ENCODE data around the gene CLDND2.

CLDND2 gene

GRCh38 chr19:51338563-51339312, 30.1 kb downstream of the CLDND2 start:
- peak overlapping the region; percentile 45 for H3K4me3 ChIP-seq (replicated peaks; ENCODE audit: low read depth, low read length)
- peak; percentile 76 for TF ChIP-seq CTCF (IDR thresholded peaks at IDR 0.05; ENCODE audit: low read depth, low read length, missing control alignments)
- DNase-seq (ENCODE audit: extremely low read depth, low read depth): no peak

- no peak for TF ChIP-seq CTCF (IDR thresholded peaks at IDR 0.05; ENCODE audit: low read depth, low read length, missing control alignments)
- no peak for DNase-seq (ENCODE audit: extremely low read depth, low read depth)
- no peak overlapping the region for H3K4me3 ChIP-seq (replicated peaks; ENCODE audit: low read depth, low read length)
Measured at GRCh38 chr19:51337861-51338562, 30.8 kb downstream of the CLDND2 start.

GRCh38 chr19:51337141-51337860, 31.5 kb downstream of the CLDND2 start:
- DNase-seq (ENCODE audit: extremely low read depth, low read depth): no peak
- TF ChIP-seq CTCF (IDR thresholded peaks at IDR 0.05; ENCODE audit: low read depth, low read length, missing control alignments): no peak
- no peak overlapping the region for H3K4me3 ChIP-seq (replicated peaks; ENCODE audit: low read depth, low read length)

GRCh38 chr19:51333836-51334460, 34.9 kb downstream of the CLDND2 start:
- no peak for DNase-seq (ENCODE audit: extremely low read depth, low read depth)
- TF ChIP-seq CTCF (IDR thresholded peaks at IDR 0.05; ENCODE audit: low read depth, low read length, missing control alignments): no peak
- no peak overlapping the region for H3K4me3 ChIP-seq (replicated peaks; ENCODE audit: low read depth, low read length)

- no peak for TF ChIP-seq CTCF (IDR thresholded peaks at IDR 0.05; ENCODE audit: low read depth, low read length, missing control alignments)
- no peak for DNase-seq (ENCODE audit: extremely low read depth, low read depth)
- H3K4me3 ChIP-seq (replicated peaks; ENCODE audit: low read depth, low read length): no peak overlapping the region
Measured at GRCh38 chr19:51331716-51332115, 37.1 kb downstream of the CLDND2 start.

- no peak overlapping the region for H3K4me3 ChIP-seq (replicated peaks; ENCODE audit: low read depth, low read length)
- no peak for TF ChIP-seq CTCF (IDR thresholded peaks at IDR 0.05; ENCODE audit: low read depth, low read length, missing control alignments)
Measured at GRCh38 chr19:51331193-51331592, 37.6 kb downstream of the CLDND2 start.

More at GRCh38 chr19:51331193-51331592, 37.6 kb downstream of the CLDND2 start:
- no peak for DNase-seq (ENCODE audit: extremely low read depth, low read depth)
